GM13977 (cell line): ENCODE measurements around the gene TNFRSF6B.
A peak's percentile ranks its signal among the peaks of the same experiment; 100 is the strongest.

Source experiments
- DNase-seq: peaks from one replicate; pipeline ENCODE4 v3.0.0; 2012; ENCODE audit warnings: low spot score
- in situ Hi-C: fragments of 300-500 bp; cut with MboI; formaldehyde crosslinking; loops from one replicate; pipeline ENCODE4 v1.12.0; 2022; ENCODE audit warnings: low sequenced_read_pairs, low pct_unique_long_range_greater_than_20kb, mixed read lengths, inconsistent platforms; ENCODE audit not compliant: unreplicated experiment
- TF ChIP-seq, protein P1 (sequence below): IDR thresholded peaks from 2 replicates; pipeline ENCODE4 v1.5.1; 2012; ENCODE audit warnings: mild to moderate bottlenecking, control low read depth; ENCODE audit not compliant: insufficient read depth; ENCODE audit errors: extremely low read depth, missing control alignments

TNFRSF6B gene

GRCh38 chr20:63701329-63702035, 5.0 kb downstream of the TNFRSF6B start:
- TF ChIP-seq, protein P1, sequence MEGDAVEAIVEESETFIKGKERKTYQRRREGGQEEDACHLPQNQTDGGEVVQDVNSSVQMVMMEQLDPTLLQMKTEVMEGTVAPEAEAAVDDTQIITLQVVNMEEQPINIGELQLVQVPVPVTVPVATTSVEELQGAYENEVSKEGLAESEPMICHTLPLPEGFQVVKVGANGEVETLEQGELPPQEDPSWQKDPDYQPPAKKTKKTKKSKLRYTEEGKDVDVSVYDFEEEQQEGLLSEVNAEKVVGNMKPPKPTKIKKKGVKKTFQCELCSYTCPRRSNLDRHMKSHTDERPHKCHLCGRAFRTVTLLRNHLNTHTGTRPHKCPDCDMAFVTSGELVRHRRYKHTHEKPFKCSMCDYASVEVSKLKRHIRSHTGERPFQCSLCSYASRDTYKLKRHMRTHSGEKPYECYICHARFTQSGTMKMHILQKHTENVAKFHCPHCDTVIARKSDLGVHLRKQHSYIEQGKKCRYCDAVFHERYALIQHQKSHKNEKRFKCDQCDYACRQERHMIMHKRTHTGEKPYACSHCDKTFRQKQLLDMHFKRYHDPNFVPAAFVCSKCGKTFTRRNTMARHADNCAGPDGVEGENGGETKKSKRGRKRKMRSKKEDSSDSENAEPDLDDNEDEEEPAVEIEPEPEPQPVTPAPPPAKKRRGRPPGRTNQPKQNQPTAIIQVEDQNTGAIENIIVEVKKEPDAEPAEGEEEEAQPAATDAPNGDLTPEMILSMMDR: no peak
- in situ Hi-C loops: no loop called here
- peak; percentile 18 for DNase-seq

DNA sequence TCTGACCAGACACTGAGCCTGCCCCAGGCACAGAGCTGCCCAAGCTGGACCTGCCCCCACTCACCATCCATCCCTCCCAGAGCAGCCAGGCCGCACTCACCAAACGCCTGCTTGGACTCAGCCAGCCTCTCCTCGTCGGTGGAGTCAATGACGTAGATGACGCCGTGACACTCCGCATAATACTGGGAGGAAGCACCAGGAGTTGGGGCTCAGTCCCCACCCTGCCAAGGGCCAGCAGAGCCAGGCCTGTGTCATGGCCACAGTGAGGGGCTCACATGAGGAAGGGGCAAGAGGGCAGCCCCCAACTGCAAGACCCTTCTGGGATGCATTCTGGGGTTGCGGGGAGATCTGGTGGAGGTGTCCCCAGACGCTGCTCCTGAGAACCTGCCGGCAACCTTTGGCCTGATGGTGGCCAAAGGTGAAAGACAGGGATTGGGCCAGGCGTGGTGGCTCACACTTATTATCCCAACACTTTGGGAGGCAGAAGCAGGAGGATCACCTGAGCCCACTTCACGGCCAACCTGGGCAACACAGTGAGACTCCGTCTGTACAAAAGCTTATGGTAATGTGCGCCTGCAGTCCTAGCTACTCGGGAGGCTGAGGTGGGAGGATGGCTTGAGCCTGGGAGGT, 5.7 kb downstream of the TNFRSF6B start:
- no peak for DNase-seq
- TF ChIP-seq, protein P1: no peak
- in situ Hi-C loops: no loop called here

DNA sequence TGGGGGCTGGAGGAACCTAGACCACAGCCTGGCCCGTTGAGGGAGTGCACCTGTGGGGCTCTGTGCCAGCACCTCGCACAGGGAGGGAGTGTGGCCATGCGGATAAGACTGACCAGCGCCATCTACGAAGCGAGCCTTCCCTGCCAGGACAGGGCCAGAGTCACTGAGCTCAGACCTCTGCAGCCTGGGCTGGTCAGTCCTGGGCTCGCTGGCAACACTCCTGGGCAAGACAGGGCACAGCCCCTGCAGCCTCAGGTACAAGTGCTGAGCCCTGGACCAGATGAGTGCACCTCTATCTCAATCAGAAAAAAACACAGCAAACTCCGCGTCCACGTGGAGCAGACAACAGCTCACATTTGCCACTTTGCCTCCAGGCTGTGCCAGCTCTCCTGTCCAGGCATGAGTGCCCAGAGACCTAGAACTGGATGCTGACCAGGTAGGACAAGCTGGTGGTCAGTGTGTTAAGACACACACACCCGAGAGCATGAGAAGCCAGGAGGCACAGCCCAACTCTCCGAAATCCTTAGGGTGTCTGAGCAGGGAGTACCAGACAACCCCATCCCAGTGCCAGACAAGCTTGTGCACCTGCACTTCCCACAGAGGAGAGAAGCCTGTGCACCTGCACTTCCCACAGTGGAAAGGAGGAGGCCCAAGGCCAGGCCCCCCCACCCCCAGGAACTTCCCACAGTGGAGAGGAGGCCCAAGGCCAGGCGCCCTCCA, 6.5 kb downstream of the TNFRSF6B start:
- DNase-seq: peak; percentile 10
- TF ChIP-seq, protein P1: no peak
- in situ Hi-C loops: no loop called here

GRCh38 chr20:63703471-63703975, 7.1 kb downstream of the TNFRSF6B start:
- TF ChIP-seq, protein P1: no peak
- no peak for DNase-seq
- in situ Hi-C loops: no loop called here

DNA sequence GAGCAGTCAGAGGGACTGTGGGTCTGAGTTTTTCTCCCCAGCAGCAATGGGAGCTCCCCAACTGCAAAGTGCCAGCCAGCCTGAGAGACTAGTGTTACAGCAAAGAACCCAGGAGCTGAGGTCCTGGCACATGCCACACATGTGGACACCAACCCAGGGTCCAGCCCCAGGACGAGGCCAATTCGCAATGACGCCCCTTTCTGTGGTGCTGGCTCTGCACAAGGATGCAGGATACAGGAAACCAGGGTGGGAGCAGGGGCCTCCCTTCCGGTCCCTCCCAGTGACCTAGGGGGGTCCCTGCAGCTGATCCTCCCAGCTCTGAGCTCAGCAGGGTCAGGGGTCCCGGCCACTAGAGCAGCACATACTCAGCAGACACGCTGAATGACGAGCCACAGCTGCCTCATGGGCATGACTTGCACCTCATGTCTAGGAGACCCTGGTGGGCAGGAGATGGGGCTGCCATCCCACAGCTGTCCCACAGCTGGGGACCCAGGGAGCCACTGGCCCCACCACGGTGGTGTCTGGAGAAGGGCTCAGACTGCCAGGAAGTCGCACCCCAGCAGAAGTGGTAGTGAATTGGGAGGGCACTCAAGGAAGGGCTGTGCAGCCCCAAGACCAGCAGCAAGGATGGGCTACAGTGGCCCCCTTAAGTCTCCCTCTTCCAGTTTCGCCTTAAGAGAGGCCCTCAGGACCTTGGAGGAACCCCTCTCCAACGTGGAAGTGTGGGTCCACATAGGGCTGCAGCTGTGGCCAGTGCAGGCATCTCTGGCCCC, 7.7 kb downstream of the TNFRSF6B start:
- in situ Hi-C loops: no loop called here
- DNase-seq: peak; percentile 3

More for the DNA sequence above, 7.7 kb downstream of the TNFRSF6B start:
- TF ChIP-seq, protein P1: no peak
